Activated CD8-positive, alpha-beta T cell treated with anti-CD3 and anti-CD28 coated beads for 36 hours (primary cell): ENCODE data around the gene RBMS3. TPM values are rescaled to one million over a fixed set of nuclear protein-coding genes. Genes with fewer than 3 reads are reported as not detected.

ENCODE experiments used
- ATAC-seq: fragments of 200-7000 bp; cut with Tn5 transposase; one replicate; pipeline ENCODE4 v1.10.0; 2021; ENCODE audit warnings: mild to moderate bottlenecking, moderate library complexity
- CTCF ChIA-PET: fragments of 350-600 bp; sonication (Branson Sonifier 250); formaldehyde crosslinking; loops from one replicate; lab custom pipeline; 2021; ENCODE audit warnings: antibody characterized with exemption; lab: Charles Lee
- POLR2A ChIA-PET: fragments of 350-600 bp; sonication (Branson Sonifier 250); formaldehyde crosslinking; loops from one replicate; lab custom pipeline; 2021; ENCODE audit warnings: antibody characterized with exemption; lab: Charles Lee
- DNase-seq: peaks from one replicate; pipeline ENCODE4 v3.0.0-alpha.2; 2020
- H3K27ac Mint-ChIP-seq: one replicate; pipeline ENCODE4 v1.8.0; 2021; ENCODE audit warnings: mild to moderate bottlenecking, mixed read lengths
- H3K27me3 Mint-ChIP-seq: one replicate; pipeline ENCODE4 v1.8.0; 2021; ENCODE audit warnings: mixed read lengths
- H3K36me3 Mint-ChIP-seq: one replicate; pipeline ENCODE4 v1.8.0; 2021; ENCODE audit warnings: low read depth, mixed read lengths
- H3K4me1 Mint-ChIP-seq: one replicate; pipeline ENCODE4 v1.8.0; 2021; ENCODE audit warnings: low read depth, mixed read lengths
- H3K4me3 Mint-ChIP-seq: one replicate; pipeline ENCODE4 v1.8.0; 2021; ENCODE audit warnings: mild to moderate bottlenecking, moderate library complexity, mixed read lengths
- H3K9me3 Mint-ChIP-seq: one replicate; pipeline ENCODE4 v1.8.0; 2021; ENCODE audit warnings: mixed read lengths
- CTCF ChIP-seq: fragments of 200-600 bp; IDR thresholded peaks from one replicate; pipeline ENCODE4 v1.8.0; 2022; ENCODE audit warnings: antibody characterized with exemption, mild to moderate bottlenecking
- intact Hi-C: fragments of 100-400 bp; cut with micrococcal nuclease; formaldehyde crosslinking; loops from one replicate; pipeline ENCODE4 v1.10.0; 2022
- total RNA-seq, 2 experiments: library from RNA; stranded (reverse); gene quantifications; one replicate each; pipeline ENCODE4 v1.2.3, GENCODE V29; 2021

RBMS3 gene
- total RNA-seq, 2 experiments from 2014 or later: 2.3 to 2.8 TPM

DNA sequence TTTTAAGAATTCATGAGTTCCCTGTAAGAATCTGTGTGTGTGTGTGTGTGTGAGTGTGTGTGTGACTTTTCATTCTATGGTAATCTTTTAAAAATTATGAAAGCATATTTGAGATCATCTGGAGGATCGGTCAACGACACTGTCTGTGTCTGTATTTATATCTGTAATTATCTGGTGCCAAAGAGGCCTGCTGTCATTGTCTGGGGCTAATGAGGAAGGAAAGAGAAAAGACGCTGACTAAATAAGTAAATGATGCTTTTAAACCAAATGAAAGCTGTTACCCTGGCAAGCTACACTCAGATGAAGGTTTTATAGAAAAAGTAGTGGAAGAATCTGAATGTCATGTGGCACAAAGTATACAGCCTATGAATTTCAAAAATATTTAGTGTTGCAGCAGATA, 439.8 kb downstream of the RBMS3 start:
- TF ChIP-seq CTCF: no peak
- Mint-ChIP-seq H3K27me3 (peaks cover 7% of the 10 kb centered on the region), H3K9me3 (no peaks in the 10 kb centered on the region), H3K36me3 (no peaks in the 10 kb centered on the region), H3K27ac (no peak overlapping the region), H3K4me1 (no peaks in the 10 kb centered on the region), H3K4me3 (no peak overlapping the region)
- ATAC-seq (no peak), DNase-seq (no peak)
- ChIA-PET CTCF (no interaction called here), POLR2A (no interaction called here)
- intact Hi-C loops: no loop called here

GRCh38 chr3:29721789-29722188, 440.9 kb downstream of the RBMS3 start:
- Mint-ChIP-seq H3K9me3 (no peaks in the 10 kb centered on the region), H3K27me3 (peaks cover 9% of the 10 kb centered on the region), H3K36me3 (no peaks in the 10 kb centered on the region), H3K4me3 (no peak overlapping the region), H3K4me1 (no peaks in the 10 kb centered on the region), H3K27ac (no peak overlapping the region)
- ChIA-PET CTCF (no interaction called here), POLR2A (no interaction called here)
- intact Hi-C loops: no loop called here
- DNase-seq (no peak), ATAC-seq (no peak)
- no peak for TF ChIP-seq CTCF

DNA sequence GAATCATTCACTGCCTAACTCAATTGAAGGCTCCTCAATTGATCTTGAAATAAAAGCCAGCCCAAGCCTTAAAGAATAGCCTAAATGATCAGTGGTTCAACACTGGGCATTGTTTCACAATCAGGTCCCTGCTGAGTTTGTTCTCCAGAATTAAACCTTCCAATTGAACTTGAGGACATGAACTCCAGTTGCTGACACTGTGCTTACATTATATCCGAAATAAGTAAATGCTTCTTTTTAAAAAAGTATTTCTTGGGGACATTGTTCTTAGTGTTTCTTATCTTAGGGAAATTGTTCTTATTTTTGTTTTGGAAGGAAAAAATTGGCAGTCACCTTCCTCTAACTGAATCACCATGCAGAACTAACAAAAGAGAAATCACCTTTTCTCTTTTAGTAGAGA, 450.2 kb downstream of the RBMS3 start:
- Mint-ChIP-seq H3K27ac (no peak overlapping the region), H3K9me3 (peaks cover 1% of the 10 kb centered on the region), H3K27me3 (no peaks in the 10 kb centered on the region), H3K4me3 (no peak overlapping the region), H3K36me3 (no peaks in the 10 kb centered on the region), H3K4me1 (no peaks in the 10 kb centered on the region)
- DNase-seq (no peak), ATAC-seq (no peak)
- ChIA-PET CTCF (no interaction called here), POLR2A (no interaction called here)
- intact Hi-C loops: no loop called here
- TF ChIP-seq CTCF: no peak

DNA sequence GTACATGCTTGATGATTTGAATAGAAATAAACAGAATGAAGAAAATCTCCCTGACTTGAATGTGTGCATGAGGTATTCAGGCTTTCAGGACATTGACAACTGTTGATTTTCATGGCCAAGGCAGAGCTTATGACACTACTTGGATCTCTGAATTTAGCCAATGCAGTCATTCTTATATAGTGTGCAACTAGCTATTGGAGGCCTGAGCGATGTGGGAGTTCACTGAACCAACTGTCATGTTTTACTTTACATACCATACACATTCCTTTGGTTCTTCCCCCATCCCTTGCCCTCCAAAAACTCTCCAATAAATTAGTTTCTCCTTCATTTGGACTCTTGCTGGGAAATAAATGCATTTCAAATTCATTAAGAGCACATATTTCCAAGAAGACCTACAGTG, 460.4 kb downstream of the RBMS3 start:
- TF ChIP-seq CTCF: no peak
- Mint-ChIP-seq H3K27me3 (no peaks in the 10 kb centered on the region), H3K36me3 (no peaks in the 10 kb centered on the region), H3K4me1 (no peaks in the 10 kb centered on the region), H3K9me3 (no peaks in the 10 kb centered on the region), H3K4me3 (no peak overlapping the region), H3K27ac (no peak overlapping the region)
- no peak for ATAC-seq
- intact Hi-C loops: no loop called here
- POLR2A ChIA-PET: no interaction called here
- CTCF ChIA-PET: no interaction called here
- DNase-seq: no peak

DNA sequence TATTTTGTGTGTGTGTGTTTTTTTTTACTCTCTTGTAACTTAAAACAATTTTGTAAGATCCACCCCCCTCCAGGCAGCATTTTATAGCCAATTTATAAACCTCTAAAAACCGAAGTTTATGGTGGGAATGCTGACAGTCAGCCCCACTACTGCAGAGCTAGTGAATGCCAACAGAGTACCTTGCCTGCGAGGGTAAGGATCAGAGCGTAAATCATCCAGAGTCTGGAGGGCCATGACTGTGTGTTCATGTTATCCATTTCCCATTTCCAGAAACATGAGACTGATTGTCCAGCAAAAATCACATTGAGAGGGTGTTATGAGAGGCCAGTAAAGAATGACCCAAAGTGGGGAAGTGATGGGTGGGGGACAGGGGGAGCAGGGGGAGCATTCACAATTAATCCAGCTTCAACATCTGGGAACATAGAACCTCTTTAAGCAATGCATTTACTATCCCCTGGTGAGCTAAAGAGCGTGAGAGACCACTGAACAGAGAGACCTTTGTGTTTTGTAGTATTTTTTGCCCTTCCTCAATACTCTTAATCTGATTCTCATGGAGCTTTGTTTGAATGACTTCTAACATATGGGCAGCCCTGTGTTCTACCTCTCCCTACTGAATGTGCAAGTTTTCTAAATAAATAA, 464.5 kb downstream of the RBMS3 start:
- Mint-ChIP-seq H3K36me3 (no peaks in the 10 kb centered on the region), H3K27me3 (peaks cover 6% of the 10 kb centered on the region), H3K4me1 (no peaks in the 10 kb centered on the region), H3K9me3 (no peaks in the 10 kb centered on the region), H3K4me3 (no peak overlapping the region), H3K27ac (no peak overlapping the region)
- ChIA-PET POLR2A (no interaction called here), CTCF (no interaction called here)
- DNase-seq (no peak), ATAC-seq (no peak)
- TF ChIP-seq CTCF: no peak
- intact Hi-C loops: no loop called here
